Raji (cell line): Measurements from ENCODE around the gene CFAP99.
A peak's percentile ranks its signal among the peaks of the same experiment; 100 is the strongest.

Experiments
- POLR2A ChIP-seq: IDR thresholded peaks from 2 replicates; pipeline ENCODE4 v1.6.1; 2011; ENCODE audit warnings: low read depth, low read length, control low read depth; ENCODE audit not compliant: insufficient read depth

CFAP99 gene

GRCh38 chr4:2462218-2462991 lies 43.6 kb downstream of the CFAP99 start:
- TF ChIP-seq POLR2A = no peak

GRCh38 chr4:2462992-2463762 lies 44.4 kb downstream of the CFAP99 start:
- no peak for TF ChIP-seq POLR2A

DNA sequence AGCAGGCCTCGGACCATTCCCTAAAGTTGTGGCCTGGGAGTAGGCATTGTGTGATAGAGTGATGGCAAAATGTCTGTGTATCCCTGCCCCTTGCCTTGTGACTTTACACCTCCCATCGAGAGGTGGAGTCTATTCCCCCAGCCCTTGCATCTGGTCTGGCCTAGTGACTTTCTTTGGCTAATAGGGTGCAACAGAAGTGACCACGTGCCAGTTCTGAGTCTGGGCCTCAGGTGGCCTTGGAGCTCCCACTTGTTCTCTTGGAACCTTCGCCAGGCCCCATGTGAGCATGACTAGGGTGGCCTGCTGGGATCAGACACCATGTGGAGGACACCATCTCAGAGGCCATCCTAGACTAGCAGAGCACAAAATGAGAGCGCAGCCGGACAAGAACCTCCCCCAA lies 46.3 kb downstream of the CFAP99 start:
- 0 out of 2 replicates have a peak, but pooled peaks have one; percentile 21 for TF ChIP-seq POLR2A

DNA sequence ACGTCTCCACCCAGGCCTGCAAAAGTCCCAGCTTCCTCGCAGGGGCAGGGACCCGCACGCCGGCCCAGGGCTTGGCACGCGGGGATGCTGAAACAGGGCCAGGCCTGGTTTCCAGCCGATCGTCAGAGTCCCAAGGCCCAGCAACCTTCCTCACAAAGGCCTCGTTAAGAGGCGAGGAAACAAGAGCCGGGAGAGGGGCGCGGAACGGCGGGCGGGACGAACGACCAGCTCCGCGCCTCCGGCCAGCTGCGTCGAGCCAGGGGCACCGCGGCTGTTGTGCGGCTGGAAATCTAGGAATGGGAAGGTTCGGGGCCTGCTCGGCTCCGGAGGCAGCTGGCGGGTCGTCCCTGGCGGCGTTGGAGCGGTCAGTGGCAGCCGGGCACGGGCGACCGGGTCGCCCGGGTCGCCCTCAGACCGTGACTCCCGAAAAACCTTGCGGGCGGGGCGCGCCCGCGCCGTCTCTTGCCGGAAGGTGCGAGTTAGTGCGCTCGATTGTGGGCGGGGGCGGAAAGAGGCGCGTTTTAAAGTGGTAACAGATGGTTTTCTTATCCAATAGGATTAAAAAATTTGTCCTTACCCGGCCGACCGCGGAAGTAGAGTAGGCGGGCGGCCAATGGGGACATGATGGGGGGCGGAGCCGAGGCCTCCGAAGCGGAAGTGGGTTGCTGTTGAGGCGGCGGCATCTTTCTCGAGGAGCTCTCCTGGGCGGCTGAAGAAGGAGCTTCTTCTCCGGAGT lies 49.9 kb downstream of the CFAP99 start, which contains the start of gene RNF4:
Gene RNF4 (plus strand): TSS at position 651 of the 736 bp plus-strand sequence. CDS start 21,388 bp downstream, outside the sequence.
- peak; percentile 81 for TF ChIP-seq POLR2A

- TF ChIP-seq POLR2A = no peak
Measured at GRCh38 chr4:2469192-2469984, 50.6 kb downstream of the CFAP99 start.

GRCh38 chr4:2470791-2471190 lies 52.0 kb downstream of the CFAP99 start:
- no peak for TF ChIP-seq POLR2A

DNA sequence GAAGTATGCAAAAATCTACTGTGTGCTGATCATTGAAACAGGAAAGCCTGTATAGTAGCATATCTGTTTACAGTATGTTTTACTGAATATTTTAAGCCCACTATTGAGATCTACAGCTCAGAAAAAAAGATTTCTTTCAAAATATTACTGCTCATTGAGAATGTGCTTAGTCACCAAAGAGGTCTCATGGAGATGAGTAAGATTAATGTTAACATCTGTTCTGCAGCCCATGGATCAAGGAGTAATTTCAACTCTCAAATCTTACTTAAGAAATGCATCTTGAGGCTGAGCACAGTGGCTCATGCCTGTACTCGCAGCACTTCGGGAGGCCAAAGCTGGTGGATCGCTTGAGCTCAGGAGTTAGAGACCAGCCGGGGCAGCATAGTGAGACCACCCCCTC lies 53.4 kb downstream of the CFAP99 start:
- no peak for TF ChIP-seq POLR2A

- no peak for TF ChIP-seq POLR2A
Measured at GRCh38 chr4:2478229-2478628, 59.5 kb downstream of the CFAP99 start.

DNA sequence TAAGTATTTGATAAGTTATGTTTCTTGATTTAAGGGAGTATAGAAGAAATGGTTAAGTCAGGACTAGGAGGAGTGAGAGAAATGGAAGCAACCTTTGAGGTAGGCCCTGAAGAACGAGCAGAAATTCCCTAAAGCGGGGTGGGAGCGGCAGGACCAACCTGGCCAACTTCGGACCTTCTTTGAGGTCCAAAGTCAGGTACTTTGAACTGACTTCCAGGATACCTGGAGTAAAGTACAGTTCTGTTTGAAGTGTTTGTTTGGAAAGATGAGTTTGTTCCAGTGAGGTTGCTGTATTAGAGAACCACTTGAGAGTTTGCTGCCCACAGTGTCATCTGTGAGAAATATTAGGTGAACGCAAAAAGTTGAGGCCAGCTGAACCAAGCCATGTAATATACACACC lies 61.9 kb downstream of the CFAP99 start:
- TF ChIP-seq POLR2A = no peak

- no peak for TF ChIP-seq POLR2A
Measured at GRCh38 chr4:2482192-2482591, 63.4 kb downstream of the CFAP99 start.

GRCh38 chr4:2482693-2483092 lies 63.9 kb downstream of the CFAP99 start:
- TF ChIP-seq POLR2A = no peak

DNA sequence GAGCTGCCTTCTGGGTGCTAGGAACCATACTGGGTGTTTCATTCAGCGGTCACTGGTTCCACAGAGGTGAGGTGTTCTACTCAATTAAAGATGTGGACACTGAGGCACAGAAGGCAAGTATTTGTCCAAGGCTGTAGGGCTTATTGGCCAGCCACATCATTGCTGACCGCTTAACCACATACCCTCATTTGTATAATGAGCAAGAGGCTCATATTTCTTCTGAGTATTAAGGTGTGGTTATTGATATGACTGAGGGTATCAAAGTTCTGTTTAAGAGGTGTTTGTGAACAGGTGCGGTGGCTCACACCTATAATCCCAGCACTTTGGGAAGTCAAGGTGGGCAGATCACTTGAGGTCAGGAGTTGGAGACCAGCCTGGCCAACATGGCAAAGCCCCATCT lies 64.5 kb downstream of the CFAP99 start:
- TF ChIP-seq POLR2A = no peak

DNA sequence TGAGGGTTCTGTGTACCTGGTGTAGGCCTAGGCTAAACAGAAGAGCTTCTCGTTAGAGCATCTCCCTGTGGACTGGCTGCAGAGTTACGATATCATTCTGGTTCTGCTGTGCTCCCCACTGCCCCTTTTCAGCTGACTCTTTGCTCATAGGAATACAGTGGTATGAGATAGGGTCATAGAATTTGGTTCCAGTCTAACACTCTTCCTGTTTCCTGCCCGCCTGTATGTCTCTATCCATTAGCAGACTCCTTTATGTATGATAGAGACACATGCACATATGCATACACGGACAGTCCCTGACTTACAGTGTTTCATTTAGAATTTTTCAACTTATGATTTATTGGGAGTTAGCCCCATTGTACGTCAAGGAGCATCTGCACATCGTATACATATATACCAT lies 65.4 kb downstream of the CFAP99 start:
- no peak for TF ChIP-seq POLR2A

GRCh38 chr4:2484993-2485392 lies 66.2 kb downstream of the CFAP99 start:
- TF ChIP-seq POLR2A = no peak

GRCh38 chr4:2485956-2486355 lies 67.2 kb downstream of the CFAP99 start:
- no peak for TF ChIP-seq POLR2A
